NOMO-1 treated with DMSO at 0.1 percent for 48 hours (cell line): ENCODE data around the gene VAT1L.

Experiments used
- DNase-seq: peaks from one replicate; lab custom pipeline; 2025; ENCODE audit not compliant: unreplicated experiment; lab: John Stamatoyannopoulos, UW

VAT1L gene, protein sequence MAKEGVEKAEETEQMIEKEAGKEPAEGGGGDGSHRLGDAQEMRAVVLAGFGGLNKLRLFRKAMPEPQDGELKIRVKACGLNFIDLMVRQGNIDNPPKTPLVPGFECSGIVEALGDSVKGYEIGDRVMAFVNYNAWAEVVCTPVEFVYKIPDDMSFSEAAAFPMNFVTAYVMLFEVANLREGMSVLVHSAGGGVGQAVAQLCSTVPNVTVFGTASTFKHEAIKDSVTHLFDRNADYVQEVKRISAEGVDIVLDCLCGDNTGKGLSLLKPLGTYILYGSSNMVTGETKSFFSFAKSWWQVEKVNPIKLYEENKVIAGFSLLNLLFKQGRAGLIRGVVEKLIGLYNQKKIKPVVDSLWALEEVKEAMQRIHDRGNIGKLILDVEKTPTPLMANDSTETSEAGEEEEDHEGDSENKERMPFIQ

DNA sequence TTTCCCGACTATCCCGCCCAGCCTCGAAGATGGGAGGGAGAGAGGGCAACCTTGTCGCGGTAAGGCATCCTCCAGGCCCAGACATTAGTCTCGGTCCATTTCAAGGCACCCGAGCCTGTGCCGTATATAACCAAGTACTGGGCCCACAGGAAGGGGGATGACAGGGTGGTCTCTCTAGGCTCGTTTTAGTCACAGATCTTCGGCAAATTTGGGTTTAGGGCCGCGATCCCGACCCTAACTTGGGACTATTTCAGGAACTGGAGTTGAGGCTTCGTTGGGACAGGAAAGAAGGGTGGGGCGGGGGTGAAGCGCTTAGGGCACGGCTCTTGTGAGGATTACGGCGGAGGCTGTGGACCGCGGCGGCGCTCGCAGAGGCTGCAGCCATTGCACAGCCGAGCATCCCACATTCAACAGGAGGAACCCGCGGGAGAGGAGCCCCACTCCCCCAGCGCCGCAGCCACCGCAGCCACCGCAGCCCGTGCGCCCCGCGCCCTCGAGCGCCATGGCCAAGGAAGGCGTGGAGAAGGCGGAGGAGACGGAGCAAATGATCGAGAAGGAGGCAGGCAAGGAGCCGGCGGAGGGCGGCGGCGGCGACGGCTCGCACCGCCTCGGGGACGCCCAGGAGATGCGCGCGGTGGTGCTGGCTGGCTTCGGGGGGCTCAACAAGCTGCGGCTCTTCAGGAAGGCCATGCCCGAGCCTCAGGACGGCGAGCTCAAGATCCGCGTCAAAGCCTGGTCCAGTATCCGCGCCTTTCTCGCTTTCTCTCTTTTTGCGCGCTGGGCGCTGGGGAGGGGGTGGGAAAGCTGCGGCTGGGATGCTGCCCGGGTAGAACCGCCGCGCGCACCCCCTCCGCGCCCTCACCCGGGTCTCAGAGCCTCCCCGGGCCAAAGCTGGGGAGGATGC, at the start of gene VAT1L:
VAT1L (plus strand) TSS at position 384 of the 904 bp plus-strand sequence; CDS start at position 503, 119 bp downstream.
- DNase-seq, result peak; percentile 11

DNA sequence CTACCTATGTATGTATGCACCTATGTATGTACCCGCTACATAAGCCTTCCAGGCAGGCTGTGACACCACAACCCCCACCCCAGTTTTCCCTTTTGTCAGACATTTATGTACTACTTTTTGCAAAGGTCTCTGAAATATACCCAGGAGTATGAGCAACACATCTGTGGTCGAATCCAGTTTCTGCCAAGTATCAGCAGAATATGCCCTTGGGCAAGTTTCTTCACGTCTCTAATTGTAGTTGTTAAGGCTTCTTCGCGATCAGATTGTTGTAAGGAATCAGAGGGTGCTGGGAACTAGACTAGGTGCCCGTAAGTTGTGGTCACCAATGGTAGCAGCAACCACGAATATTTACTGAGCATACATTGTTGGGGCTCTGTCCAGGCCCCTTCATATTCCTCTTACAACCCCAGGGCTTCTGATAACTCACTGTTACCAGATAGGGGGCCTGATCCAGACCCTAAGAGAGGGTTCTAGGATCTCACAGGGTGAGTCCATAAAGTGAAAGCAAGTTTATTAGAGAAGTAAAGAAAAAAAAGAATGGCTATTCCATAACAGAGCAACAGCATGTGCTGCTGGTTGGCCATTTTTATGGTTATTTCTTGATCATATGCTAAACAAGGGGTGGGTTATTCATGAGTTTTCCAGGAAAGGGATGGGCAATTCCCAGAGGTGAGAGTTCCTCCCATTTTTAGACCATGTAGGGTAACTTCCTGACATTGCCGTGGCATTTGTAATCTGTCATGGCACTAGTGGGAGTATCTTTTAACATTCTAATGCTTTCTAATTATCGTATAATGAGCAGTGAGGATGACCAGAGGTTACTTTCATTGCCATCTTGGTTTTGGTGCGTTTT, 49.4 kb upstream of the VAT1L start:
- DNase-seq, result no peak

DNA sequence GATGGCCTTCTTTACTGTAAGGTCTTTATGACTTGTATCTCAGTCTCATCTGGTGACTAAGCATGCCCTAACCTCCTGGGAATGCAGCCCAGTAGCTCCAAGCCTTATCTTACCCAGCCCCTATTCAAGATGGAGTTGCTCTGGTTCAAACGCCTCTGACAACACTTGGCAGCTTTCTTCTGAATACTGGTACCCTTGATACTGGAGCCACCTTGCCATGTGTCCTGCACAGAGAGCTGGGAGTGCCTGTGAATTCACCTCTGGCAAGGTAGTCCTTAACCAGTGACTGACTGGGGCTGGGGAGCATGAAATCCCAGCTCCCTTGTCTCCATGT, 48.8 kb upstream of the VAT1L start:
- DNase-seq, result no peak

DNA sequence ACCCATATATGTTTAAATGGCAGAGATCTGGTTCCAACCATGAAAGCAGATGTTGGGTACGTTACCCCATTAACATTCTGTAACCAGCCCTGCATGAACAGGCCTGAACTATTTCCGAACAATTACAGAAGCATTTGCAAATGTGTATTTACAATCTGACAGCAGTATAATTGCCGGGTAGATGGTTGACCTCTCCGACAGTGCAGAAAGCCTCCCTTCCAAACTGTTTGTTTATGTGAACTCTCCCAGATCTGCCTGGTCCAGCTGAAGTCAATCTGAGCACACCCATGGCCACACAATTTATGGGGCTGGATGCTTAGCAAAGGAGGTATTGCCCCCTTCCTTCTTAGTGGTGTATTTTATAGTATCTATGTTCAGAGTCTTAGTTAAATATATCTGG, 44.2 kb upstream of the VAT1L start:
- no peak for DNase-seq

DNA sequence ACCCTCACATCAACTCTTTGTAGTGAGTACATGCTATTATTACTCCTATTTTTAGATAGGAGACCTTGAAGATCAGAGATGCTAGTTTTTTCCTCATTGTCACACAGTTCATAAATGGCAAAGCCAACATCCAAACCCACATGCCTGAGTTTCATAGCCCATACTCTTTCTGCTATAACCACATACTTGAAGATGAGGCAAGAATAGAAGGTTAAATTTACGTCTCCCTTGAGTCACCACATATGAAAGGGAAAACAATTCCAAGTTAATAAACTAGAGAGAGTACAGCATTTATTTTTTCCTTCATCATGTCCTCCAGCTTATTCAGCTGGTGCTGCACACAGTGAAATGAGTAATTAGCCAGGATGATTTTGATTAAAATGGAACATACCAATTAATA, 42.4 kb upstream of the VAT1L start:
- no peak for DNase-seq

DNA sequence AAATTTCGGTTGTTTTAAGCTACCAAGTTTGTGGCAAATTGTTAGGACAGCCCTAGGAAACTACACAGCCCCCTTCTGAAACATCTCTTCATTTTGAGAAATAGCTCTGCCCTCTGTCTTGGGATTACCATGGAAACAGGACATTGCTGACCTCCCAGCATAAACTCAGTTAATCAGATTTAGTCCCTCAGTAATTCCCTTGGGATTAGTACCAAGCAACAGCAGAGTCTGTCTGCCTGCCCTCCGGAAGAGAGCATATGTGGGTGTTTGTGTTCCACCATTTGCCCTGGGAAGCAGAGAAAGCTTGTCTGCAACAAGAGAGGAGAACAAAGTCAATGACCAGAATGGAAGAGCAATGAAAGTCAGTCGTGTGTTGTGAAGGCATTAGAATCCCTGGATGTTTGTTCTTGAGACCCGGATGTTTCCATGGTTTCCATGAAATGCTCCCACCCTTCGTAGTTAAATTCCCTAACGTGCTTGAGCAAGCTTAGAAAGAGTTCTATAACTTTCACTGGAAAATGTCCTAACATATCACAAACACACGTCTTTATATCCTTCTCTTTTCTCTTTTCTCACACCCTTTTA, 39.9 kb upstream of the VAT1L start:
- no peak for DNase-seq

DNA sequence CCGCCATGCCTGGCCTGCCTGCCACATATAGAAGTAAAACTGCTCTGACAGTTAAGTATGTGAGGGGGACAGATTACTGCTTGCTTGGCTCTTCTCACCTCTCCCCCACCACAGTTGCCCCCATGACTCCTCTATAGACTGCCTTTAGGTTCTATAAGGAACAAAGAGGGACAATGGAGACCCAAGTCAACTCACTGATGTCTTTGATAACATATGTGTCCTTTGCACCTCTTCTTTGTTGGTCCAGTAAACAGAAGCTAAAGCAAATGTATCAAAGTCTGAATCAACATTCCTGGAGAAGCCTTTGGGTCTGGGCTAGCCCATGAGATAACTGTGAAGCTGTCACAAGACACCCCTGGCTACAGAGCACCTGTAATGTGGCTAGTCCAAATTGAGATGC, 38.9 kb upstream of the VAT1L start:
- DNase-seq, result no peak

DNA sequence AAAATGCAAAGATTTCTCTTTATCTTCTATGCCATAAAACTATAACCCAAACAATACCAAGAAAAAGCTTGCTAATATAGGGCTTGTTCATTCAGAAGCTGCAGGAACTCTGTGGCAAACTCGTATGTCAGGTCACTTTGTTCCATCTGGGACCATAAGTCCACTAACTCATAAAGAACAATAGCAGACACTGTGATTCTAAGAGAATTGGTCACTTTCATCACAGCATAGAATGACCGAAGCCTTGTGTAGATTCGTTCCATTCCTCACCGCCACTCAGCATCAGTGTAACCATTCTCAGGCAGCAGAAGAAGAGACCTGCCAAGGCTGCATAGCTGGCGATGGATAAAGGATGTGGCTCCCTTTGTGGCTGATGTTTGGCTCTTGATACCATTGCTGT, 30.3 kb upstream of the VAT1L start:
- no peak for DNase-seq

DNA sequence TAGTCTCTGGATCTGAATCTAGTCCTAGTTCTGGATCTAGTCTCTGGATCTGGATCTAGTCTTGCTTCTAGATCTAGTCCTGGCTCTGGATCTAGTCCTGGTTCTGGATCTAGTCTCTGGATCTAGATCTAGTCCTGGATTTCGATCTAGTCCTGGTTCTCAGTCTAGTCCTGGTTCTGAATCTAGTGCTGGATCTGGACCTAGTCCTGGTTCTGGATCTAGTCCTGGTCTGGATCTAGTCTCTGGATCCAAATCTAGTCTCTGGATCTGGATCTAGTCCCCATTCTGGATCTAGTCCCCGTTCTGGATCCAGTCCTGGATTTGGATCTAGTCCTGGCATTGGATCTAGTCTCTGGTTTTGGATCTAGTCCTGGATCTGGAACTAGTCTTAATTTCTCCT, 29.9 kb upstream of the VAT1L start:
- no peak for DNase-seq

DNA sequence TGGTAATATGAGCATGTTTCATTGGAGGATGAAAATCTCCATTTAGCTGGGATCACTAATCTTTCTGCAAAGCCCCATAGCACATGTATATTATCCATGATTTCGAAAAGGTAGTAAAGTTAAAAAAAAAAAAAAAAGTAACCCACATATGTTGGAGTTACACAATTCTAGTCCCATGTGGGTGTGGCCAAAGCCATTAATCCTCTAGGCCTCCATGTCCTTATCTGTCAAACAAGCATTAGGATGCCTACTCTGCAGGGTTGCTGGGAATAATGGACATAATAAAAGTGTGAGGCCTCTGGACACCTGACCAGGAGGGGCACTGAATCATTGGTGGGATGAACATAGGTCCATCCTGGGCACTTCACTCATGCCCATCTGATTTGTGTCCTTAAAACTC, 29.2 kb upstream of the VAT1L start:
- no peak for DNase-seq

DNA sequence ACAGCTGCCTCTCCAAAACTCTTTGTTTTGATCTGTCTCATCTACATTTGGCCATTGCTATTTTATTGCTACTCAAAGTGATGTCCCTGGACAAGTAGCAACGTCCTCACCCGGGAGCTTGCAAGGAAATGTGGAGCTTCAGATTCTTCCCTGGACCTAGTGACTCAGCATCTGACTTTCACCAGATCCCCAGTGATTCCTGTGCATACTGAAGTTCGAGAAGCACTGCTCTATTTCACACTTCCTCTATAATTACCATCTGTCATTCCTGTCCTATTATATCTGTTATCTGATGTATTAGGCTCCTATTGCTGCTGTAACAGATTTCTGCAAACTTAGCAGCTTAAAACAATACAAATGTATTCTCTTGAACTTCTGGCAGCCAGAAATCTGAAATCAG, 28.5 kb upstream of the VAT1L start:
- no peak for DNase-seq

DNA sequence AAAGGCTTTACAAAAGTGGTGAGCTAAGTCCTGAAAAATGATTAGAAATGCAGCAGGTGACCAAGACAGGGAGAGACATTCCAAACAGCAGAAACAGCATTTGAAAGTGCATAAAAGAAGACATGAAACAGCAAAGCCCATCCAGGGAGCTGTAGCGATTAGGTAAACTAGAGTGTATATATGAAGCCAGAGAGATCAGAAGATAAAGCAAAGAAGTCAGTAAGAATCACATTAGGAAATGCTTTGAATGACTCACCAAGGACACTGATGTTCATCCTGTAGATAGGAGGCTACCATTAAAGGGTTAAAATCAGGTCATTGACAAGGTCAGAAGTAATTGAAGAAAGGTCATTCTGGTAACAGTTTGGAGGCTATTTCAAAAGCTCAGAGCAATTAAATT, 27.6 kb upstream of the VAT1L start:
- DNase-seq, result no peak

DNA sequence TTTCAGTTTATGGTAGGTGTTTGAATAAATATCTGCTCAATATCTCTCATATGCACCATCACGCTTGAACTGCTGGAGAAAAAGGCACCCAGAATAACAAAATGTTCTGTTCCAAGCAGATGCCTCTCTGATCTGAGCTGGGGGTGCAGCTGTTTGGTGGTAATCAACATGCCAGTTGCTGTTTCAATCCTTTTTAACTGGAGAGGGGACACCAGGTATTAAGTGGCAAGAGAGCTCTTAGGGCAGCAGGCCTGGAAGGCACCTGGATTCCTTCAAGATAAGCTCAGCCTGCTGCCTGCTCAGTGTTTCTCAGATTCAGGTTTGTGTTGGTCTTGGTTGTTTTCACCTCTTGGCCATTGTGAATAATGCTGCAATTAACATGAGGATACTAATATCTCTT, 27.2 kb upstream of the VAT1L start:
- DNase-seq, result no peak

DNA sequence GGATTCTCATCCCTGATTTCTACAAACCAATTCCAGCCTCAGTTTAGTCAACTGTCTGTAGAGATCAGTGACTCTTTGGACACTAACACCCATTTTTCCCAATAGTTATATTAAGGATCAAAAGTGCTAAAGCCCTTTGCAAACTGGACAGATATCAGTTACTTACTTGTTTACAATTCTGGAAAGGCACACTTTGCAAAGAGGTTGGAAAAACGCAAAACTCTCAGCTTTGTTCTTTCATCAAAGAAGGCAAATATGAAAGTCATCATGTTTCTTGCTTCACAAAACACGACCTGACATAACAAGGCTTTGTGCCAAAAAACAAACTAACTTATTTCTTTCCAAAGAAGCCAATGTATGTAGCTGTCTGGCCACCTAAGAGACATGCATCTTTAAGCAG, 26.1 kb upstream of the VAT1L start:
- no peak for DNase-seq

DNA sequence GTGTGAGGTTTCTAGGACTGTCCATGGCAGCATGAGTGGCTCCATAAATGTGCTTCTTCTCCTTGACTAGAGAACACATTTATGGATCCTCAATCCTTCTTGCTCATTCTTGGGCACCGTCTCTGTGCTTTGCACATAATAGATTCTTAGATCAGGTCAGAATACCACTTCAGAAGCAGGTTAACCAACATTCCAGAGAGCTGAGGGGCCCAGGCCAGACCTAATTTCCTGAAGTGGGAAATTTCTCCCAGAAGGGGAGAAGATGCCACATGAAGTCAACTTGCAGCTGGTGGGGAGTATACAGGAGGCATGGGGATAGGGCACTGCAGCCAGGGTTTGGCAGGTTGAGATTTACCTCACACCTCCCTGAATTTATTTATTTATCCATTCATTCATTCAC, 24.4 kb upstream of the VAT1L start:
- DNase-seq, result no peak

DNA sequence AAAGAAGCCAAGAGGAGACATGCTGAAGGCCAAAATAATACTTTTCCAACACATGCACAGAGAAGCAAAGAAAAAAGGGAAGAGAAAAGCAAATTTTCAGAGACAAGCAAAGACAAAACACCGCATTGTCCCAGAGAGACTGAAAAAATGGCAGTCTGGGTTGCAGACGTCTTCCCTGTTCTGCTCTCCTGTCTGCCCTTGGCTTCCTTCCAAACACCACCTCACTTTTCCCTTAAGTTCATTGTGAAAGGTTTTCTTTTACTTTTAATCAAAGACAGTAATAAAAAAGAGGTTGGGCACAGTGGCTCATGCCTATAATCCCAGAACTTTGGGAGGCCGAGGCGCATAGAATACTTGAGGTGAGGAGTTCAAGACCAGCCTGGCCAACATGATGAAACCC, 21.2 kb upstream of the VAT1L start:
- DNase-seq, result no peak

DNA sequence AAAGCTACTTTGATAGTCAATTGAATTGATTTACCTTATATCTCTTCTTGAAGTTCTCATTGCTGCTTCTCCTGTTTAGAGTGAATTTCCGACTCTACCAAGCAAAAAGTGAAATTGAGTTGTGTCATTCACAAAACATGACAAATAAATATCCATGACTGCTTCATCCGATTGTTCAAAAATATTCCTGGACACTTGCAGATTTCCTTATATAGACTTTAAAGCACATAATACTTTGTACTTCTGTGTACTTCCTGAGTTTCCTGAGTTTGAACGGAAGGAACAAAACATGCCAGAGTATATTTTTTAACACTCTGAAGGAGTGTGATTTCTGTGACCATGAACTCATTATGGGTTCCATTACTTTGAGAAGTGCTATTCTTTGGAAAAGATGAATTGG, 20.5 kb upstream of the VAT1L start:
- DNase-seq, result no peak

DNA sequence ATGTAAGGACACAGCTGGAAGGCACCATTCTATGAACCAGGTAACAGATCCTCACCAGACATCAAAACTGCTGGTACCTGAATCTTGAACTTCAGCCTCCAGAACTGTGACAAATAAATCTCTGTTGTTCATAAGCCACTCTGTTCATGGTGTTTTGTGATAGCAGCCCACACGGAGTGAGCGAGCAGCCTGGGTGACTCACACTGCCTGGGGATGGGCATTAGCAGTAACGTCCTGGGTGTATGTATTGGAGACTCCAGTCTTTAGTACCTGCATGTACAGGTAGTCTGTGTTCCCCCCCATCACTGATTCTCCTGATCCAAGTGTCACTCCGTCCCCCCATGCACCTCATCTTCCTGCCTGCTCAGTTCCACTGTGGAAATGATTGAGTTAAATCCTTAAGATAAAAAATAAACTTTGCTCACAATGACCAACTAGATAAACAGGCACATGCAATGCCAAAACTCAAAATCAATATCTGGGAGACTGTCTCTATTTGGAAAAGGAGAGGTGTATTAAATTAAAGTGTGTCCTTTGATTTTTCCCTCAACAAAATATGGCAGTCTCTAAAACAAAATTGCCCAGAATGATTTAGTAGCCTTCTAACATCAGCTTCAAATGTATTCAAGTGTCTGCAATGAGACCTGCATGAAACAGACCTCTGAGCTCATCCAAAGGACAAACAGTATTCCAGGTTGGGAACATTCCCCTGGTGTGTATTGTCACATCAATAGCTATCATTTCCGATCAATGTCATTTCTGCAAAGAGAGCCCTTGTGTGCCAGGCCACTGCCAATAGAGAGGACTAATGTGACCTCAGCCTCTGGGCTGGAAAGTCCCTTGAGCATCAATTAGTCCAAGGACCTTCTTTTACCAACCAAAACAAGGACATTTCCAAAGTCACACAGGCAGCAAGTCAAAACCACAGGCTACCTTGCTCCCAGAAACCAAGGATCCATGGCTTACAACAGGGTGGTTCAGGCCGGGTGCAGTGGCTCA, 12.2 kb upstream of the VAT1L start:
- DNase-seq, result no peak

DNA sequence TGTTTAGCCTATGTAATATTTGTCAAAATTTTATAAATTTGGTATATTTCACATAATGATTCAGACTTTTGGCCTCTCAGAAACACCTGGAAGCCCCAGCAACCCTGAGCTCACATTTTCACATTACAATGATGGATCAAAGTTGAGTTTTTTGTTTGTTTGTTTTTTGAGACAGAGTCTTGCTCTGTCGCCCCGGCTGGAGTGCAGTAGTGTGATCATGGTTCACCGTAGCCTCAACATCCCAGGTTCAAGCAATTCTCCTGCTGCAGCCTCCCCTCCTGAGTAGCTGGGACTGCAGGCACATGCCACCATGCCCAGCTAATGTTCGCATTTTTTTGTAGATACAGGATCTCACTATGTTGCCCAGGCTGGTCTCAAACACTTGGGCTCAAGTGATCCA, 10.6 kb upstream of the VAT1L start:
- DNase-seq, result no peak

DNA sequence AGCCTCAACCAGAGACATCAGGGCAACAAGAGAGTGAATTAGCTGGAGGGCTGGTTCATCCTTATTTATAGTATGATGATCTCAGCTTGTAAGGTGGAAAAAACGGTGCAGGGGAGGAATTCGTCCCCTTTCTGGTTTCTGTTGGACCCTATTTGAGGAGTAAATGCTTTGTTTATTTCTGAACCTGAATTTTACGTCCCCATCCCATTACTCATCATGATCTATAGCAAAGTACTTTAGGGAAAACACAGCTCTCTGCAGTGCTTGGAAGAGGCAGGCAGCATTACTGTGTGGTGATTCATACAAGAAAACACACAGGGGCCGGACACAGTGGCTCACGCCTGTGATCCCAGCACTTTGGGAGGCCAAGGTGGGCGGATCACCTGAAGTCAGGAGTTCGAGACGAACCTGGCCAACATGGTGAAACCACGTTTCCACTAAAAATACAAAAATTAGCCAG, 8.0 kb upstream of the VAT1L start:
- no peak for DNase-seq
